ENCODE results near the gene OSBPL9.

Gene OSBPL9

GRCh38 chr1:51610637-51611036, 6.3 kb upstream of the OSBPL9 start:
- DNase-seq, result no peak

DNA sequence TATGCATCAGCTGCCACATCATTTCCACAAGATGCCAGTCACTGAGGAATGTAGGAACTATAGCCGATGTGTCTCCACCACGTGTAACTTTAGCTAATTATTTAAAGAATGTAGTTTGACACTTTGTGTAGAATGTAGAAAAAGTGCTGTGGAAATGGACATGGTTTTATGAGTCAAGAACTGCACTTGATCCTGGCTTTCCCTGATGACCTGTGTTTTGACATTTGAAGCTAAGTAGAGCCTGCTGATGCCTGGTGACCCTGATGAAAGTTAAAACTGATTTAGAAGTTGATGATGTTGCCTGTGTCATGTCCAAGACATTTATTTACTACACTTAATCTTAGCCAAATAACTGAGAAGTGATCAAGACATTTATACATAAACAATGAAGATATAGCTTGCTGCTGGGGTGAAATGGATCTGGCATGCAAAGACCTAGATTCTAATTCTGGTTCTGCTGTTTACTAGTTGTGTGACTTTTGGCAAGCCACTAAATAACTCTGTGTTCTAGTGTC, 4.4 kb upstream of the OSBPL9 start:
- no peak for DNase-seq

GRCh38 chr1:51615780-51616291, 1.1 kb upstream of the OSBPL9 start:
- DNase-seq, result no peak

GRCh38 chr1:51616490-51616889, 402 bp upstream of the OSBPL9 start:
- no peak for DNase-seq

- no peak for DNase-seq
These were observed 1.8 kb downstream of the OSBPL9 start for GRCh38 chr1:51618715-51619114.

- DNase-seq, result no peak
These were observed 3.6 kb downstream of the OSBPL9 start for GRCh38 chr1:51620470-51620869.

- no peak for DNase-seq
These were observed 4.3 kb downstream of the OSBPL9 start for GRCh38 chr1:51621161-51621560.

GRCh38 chr1:51621841-51622454, 5.1 kb downstream of the OSBPL9 start:
- DNase-seq, result no peak

DNA sequence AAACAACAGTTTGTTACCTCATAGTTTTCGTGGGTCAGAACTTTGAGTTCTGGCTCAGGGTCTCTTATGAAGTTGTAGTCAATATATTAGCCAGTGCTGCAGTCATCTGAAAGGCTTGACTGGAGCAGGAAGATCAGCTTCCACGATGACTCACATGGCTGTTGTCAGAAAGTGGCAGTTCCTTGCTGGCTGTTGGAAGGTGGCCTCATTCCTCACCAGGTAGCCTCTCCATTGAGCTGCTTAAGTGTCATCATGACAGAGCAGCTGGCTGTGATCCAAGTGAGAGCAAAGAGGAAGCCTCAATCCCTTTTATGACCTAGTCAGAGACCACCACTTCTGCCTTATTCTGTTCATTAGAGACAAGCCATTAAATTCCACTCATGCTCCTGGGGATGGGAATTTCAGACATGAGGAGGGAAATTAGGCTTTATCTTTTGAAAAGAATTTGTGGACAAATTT, 5.6 kb downstream of the OSBPL9 start:
- no peak for DNase-seq

DNA sequence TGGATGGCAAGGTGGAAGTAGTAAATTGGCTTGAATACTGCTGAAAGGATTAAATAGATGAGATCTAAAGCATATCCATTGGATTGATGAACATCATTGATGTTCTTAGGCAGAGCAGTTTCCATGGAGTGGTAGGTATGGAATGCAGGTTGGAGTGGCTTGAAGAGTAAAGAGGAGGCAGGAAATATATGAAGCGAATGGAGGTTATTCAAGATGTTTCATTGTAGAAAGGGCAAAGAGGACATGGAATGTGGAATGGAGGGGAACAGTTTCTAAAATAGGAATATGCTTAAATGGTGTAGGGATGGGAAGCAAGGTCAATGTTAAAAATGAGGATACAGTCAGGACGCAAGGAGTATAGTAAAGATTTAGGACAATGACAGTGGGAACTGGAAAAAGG, 6.1 kb downstream of the OSBPL9 start:
- DNase-seq, result no peak

GRCh38 chr1:51623450-51623849, 6.6 kb downstream of the OSBPL9 start:
- DNase-seq, result no peak

- DNase-seq, result no peak
These were observed 8.0 kb downstream of the OSBPL9 start for GRCh38 chr1:51624855-51625254.

DNA sequence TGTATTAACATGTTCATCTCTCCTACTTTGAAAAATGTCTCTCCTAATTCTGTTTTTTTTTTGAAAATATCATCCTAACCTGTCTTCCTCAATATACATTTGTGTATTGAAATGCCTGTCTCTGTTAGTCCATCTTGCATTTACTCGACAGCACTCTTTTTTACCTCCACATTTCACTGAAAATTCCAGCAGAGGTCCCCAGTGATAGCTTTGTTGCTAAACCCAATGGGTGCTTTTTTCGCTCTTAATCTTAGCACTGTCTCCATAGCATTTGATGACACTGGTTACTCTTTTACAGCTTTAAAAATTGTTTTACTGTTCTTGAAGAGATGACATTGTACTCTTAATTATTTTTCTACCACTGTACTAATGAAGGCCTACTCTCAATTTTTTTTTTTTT, 10.8 kb downstream of the OSBPL9 start:
- no peak for DNase-seq

DNA sequence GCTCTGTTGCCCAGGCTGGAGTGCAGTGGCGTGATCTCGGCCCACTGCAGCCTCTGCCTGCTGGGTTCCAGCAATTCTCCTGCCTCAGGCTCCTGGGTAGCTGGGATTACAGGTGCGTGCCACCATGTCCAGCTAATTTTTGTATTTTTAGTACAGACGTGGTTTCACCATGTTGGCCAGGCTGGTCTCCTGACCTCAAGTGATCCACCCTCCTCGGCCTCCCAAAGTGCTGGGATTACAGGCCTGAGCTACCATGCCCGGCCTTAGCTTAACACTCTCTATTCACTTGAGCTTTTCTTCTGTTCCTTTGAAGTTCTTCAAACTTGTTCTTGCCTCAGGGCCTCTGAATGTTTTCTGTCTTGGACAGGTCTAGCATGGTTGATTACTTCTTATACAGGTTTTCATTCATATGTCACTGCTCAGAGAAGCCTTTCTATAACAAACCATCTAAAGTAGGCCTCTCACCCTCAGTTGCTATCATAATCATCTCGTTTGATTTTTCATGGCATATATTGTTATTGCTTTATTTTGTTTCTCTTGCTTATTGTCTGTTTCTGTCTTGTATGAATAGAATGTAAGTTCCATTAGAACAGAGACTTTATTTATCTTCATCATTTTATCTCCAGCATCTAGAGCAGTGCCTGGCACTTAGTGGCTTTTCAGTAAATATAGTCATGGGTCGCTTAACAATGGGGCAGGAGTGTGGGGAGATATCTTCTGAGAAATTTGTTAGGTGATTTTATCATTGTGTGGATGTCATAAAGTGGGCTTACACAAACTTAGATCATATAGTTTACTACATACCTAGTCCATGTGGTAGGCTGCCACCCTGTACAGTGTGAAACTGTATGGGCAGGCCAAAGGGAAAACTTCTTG, 12.1 kb downstream of the OSBPL9 start:
- DNase-seq, result no peak

GRCh38 chr1:51629918-51630317, 13.0 kb downstream of the OSBPL9 start:
- DNase-seq, result no peak

GRCh38 chr1:51630393-51630792, 13.5 kb downstream of the OSBPL9 start:
- DNase-seq, result no peak

GRCh38 chr1:51630922-51631321, 14.0 kb downstream of the OSBPL9 start:
- no peak for DNase-seq

DNA sequence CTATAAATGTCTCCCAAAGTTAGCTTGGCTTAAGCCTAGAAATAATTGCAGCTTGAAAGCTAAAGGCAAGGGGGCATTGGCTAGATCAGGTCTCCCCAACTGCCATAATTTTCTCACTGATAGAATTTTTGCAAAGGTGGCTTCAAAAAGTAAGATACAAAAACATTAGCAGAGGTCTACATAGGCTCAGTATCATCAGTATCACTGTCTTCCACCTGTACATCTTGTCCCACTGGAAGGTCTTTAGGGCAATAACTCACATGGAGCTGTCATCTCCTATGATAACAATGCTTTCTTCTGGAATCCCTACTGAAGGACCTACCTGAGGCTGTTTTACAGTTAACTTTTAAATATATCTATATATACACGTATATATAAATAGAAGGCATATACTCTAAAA, 14.9 kb downstream of the OSBPL9 start:
- DNase-seq, result no peak

GRCh38 chr1:51634618-51635017, 17.7 kb downstream of the OSBPL9 start:
- DNase-seq, result no peak

- no peak for DNase-seq
These were observed 18.7 kb downstream of the OSBPL9 start for GRCh38 chr1:51635615-51636014.

DNA sequence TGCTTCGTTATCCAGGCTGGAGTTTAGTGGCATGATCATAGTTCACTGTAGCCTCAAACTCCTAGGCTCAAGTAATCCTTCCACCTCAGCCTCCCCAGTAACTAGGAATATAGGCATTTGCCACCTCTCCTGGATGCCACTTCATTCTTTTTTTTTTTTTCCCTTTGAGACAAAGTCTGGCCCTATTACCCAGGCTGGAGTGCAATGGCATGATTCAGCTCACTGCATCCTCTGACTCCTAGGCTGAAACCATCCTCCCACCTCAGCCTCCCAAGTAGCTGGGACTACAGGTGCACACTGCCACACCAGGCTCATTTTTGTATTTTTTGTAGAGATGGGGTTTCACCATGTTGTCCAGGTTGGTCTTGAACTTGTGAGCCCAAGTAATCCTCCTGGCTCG, 19.3 kb downstream of the OSBPL9 start:
- DNase-seq, result no peak

- no peak for DNase-seq
These were observed 20.1 kb downstream of the OSBPL9 start for GRCh38 chr1:51636764-51637522.

DNA sequence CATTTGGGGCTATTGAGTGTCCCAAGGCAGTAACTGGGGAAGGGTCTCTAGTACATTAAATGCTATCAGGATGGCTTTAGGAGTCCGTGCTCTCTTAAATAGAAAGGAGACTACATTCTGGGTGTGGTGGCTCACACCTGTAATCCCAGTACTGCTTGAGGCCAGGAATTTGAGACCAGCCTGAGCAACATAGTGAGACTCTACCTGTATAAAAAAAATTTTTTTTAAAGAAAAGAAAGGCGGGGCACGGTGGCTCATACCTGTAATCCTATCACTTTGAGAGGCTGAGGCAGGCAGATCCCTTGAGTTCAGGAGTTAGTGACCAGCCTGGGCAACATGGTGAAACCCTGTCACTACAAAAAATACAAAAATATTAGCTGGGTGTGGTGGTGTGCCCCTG, 21.5 kb downstream of the OSBPL9 start:
- DNase-seq, result no peak

Data from activated CD8-positive, alpha-beta memory T cell treated with anti-CD3 and anti-CD28 coated beads, Interleukin-2, amount 50 U/mL, for 4 hours (primary cell).